GM12878 (cell line): ENCODE measurements around the gene SLC5A6. TPM values are rescaled to one million over a fixed set of nuclear protein-coding genes. Genes with fewer than 3 reads are reported as not detected.
A peak's percentile ranks its signal among the peaks of the same experiment; 100 is the strongest.

Experiments
- CBX3 ChIP-seq: fragments of 200-600 bp; sonication (generic); IDR thresholded peaks from 2 replicates; pipeline ENCODE4 v1.6.1; 2016; ENCODE audit warnings: low read depth, borderline replicate concordance
- CHD4 ChIP-seq: fragments of 200-600 bp; sonication (generic); IDR thresholded peaks from 2 replicates; pipeline ENCODE4 v1.6.1; 2016; ENCODE audit warnings: mild to moderate bottlenecking
- CREM ChIP-seq: IDR thresholded peaks from 2 replicates; pipeline ENCODE4 v1.6.1; 2014; ENCODE audit warnings: antibody characterized with exemption, low read depth
- E2F4 ChIP-seq: IDR thresholded peaks from 2 replicates; pipeline ENCODE4 v1.6.1; 2012; ENCODE audit warnings: low read depth, low read length, improper control_type of control experiment
- E2F8 ChIP-seq: fragments of 450-650 bp; IDR thresholded peaks from 2 replicates; pipeline ENCODE4 v1.6.1; 2018; ENCODE audit warnings: mild to moderate bottlenecking, low read depth, moderate library complexity; ENCODE audit not compliant: partially characterized antibody
- FOS ChIP-seq: IDR thresholded peaks from 3 replicates; pipeline ENCODE4 v1.6.1; 2011; ENCODE audit warnings: borderline replicate concordance; ENCODE audit not compliant: insufficient read length; ENCODE audit errors: extremely low read depth
- HDAC2 ChIP-seq: fragments of 200-600 bp; sonication (generic); IDR thresholded peaks from 2 replicates; pipeline ENCODE4 v1.6.1; 2017
- IKZF1 ChIP-seq: fragments of 450-650 bp; conservative IDR thresholded peaks from 2 replicates; pipeline ENCODE4 v1.6.1; 2017; ENCODE audit warnings: antibody characterized with exemption, mild to moderate bottlenecking
- IKZF2 ChIP-seq, 2 experiments: fragments of 450-650 bp; IDR thresholded peaks; 2 replicates each; pipeline ENCODE4 v1.6.1; 2017; ENCODE audit warnings: mild to moderate bottlenecking in 2 of 2, moderate library complexity in 2 of 2
- JUNB ChIP-seq: IDR thresholded peaks from 2 replicates; pipeline ENCODE4 v1.6.1; 2016; ENCODE audit warnings: antibody characterized with exemption, mild to moderate bottlenecking
- JUND ChIP-seq: IDR thresholded peaks from 2 replicates; pipeline ENCODE4 v1.6.1; 2012; ENCODE audit warnings: low read depth, mild to moderate bottlenecking, low read length, improper control_type of control experiment, moderate library complexity
- KLF5 ChIP-seq: fragments of 450-650 bp; IDR thresholded peaks from 2 replicates; pipeline ENCODE4 v1.6.1; 2014; ENCODE audit warnings: mild to moderate bottlenecking; ENCODE audit not compliant: partially characterized antibody
- LARP7 ChIP-seq: fragments of 450-650 bp; IDR thresholded peaks from 2 replicates; pipeline ENCODE4 v1.6.1; 2017; ENCODE audit warnings: mild to moderate bottlenecking
- MXI1 ChIP-seq: fragments of 150-350 bp; IDR thresholded peaks from 2 replicates; pipeline ENCODE4 v1.6.1; 2011; ENCODE audit warnings: low read depth, mild to moderate bottlenecking, inconsistent platforms, low read length, improper control_type of control experiment
- MYB ChIP-seq: fragments of 150-350 bp; IDR thresholded peaks from 2 replicates; pipeline ENCODE4 v1.6.1; 2014; ENCODE audit warnings: mild to moderate bottlenecking, low read depth, low read length, borderline replicate concordance
- PRDM15 ChIP-seq: fragments of 450-650 bp; formaldehyde crosslinking; IDR thresholded peaks from 2 replicates; pipeline ENCODE4 v1.4.0; 2020; ENCODE audit warnings: mild to moderate bottlenecking, moderate library complexity
- SMAD1 ChIP-seq: fragments of 450-650 bp; IDR thresholded peaks from 2 replicates; pipeline ENCODE4 v1.6.1; 2018; ENCODE audit warnings: mild to moderate bottlenecking, low read depth; ENCODE audit not compliant: partially characterized antibody
- SMAD5 ChIP-seq: IDR thresholded peaks from 2 replicates; pipeline ENCODE4 v1.6.1; 2016; ENCODE audit warnings: antibody characterized with exemption, low read depth
- SREBF1 ChIP-seq: IDR thresholded peaks from 2 replicates; pipeline ENCODE4 v1.6.1; 2012; ENCODE audit warnings: mild to moderate bottlenecking, low read length
- STAT3 ChIP-seq: IDR thresholded peaks from 2 replicates; pipeline ENCODE4 v1.6.1; 2011; ENCODE audit warnings: low read depth, low read length, improper control_type of control experiment
- ZBED1 ChIP-seq: IDR thresholded peaks from 2 replicates; pipeline ENCODE4 v1.6.1; 2016; ENCODE audit warnings: borderline replicate concordance
- polyA plus RNA-seq, 11 experiments: library from polyadenylated mRNA; depleted of rRNA in 4 of 11; unstranded in 6 of 11; stranded (reverse) in 5 of 11; fragments of >200 nt; fragmentation: Nextera tagmentation in 4 of 11; fragmentation: Illumina TruSeq in 1 of 11; extraction: Ambion mirVana in 4 of 11; extraction: Trizol in 1 of 11; gene quantifications; 1 replicate in 1 of 11; 2 replicates in 10 of 11; pipeline versions ENCODE4 v1.2.1 to v1.2.3, GENCODE V29; 2011 to 2016; ENCODE audit warnings: inconsistent platforms in 2 of 11, missing spikeins in 2 of 11, low read depth in 1 of 11
- total RNA-seq, 4 experiments: library from RNA; depleted of rRNA in 3 of 4; stranded (reverse); fragments of >200 nt in 3 of 4; fragmentation: Illumina TruSeq in 1 of 4; extraction: Trizol in 1 of 4; gene quantifications; 2 replicates each; pipeline versions ENCODE4 v1.2.1 to v1.2.3, GENCODE V29; 2013 to 2021
- TF ChIP-seq, protein P1 (sequence below): IDR thresholded peaks from 2 replicates; pipeline ENCODE4 v1.6.1; 2012; ENCODE audit warnings: low read depth, low read length, improper control_type of control experiment

The SLC5A6 gene
- total and polyA plus RNA-seq, 10 of the 15 experiments (the other 5 are each of a cell fraction or from before 2014, with no cell fraction given) = 13.1 to 101 (median 55.3) TPM

- TF ChIP-seq, protein P1, sequence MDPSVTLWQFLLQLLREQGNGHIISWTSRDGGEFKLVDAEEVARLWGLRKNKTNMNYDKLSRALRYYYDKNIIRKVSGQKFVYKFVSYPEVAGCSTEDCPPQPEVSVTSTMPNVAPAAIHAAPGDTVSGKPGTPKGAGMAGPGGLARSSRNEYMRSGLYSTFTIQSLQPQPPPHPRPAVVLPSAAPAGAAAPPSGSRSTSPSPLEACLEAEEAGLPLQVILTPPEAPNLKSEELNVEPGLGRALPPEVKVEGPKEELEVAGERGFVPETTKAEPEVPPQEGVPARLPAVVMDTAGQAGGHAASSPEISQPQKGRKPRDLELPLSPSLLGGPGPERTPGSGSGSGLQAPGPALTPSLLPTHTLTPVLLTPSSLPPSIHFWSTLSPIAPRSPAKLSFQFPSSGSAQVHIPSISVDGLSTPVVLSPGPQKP = no peak
- TF ChIP-seq SREBF1 = no peak
- TF ChIP-seq LARP7 = no peak
- no peak for TF ChIP-seq MXI1
- no peak for TF ChIP-seq HDAC2
- no peak for TF ChIP-seq PRDM15
- TF ChIP-seq IKZF1 = peak; percentile 36; the same call in 1 of the 2 replicates
- TF ChIP-seq JUND = no peak; the same call in 1 of the 2 replicates
- no peak for TF ChIP-seq CBX3
- no peak for TF ChIP-seq CREM
- peak; percentile 63 to 70; a peak in 1 of 4 replicates for TF ChIP-seq IKZF2 (IDR thresholded peaks at IDR 0.05)
- TF ChIP-seq ZBED1 = no peak
- TF ChIP-seq CHD4 = no peak
- no peak for TF ChIP-seq KLF5
- no peak for TF ChIP-seq JUNB
- no peak for TF ChIP-seq MYB
- no peak for TF ChIP-seq FOS
- TF ChIP-seq SMAD5 = no peak
- TF ChIP-seq SMAD1 = no peak
- TF ChIP-seq E2F4 = no peak
- TF ChIP-seq E2F8 = no peak
- no peak for TF ChIP-seq STAT3
These were observed 46.9 kb downstream of the SLC5A6 start (continued) for GRCh38 chr2:27164960-27165763.
